HepG2 (cell line): ENCODE measurements around the gene FRAS1. TPM values are rescaled to one million over a fixed set of nuclear protein-coding genes. Genes with fewer than 3 reads are reported as not detected.
A peak's percentile ranks its signal among the peaks of the same experiment; 100 is the strongest.

Experiments
- ATAC-seq: fragments of 200-7000 bp; cut with Tn5 transposase; 3 replicates; pipeline ENCODE4 v1.9.1; 2020; ENCODE audit warnings: mild to moderate bottlenecking, moderate library complexity
- BruUV-seq: library from RNA; stranded (reverse); fragments of 400-500 nt; replicated peaks from 2 replicates; lab custom pipeline; 2021; lab: Mats Ljungman, UMichigan
- CTCF ChIA-PET: fragments of 300-600 bp; formaldehyde crosslinking; extraction: SDS; loops from one replicate; lab custom pipeline; 2021; ENCODE audit warnings: low total read pairs, inconsistent platforms, low intra/inter-chr PET ratio; lab: Yijun Ruan, JAX
- POLR2A ChIA-PET: fragments of 350-600 bp; sonication (Branson Sonifier 250); formaldehyde crosslinking; loops from one replicate; lab custom pipeline; 2020; ENCODE audit warnings: antibody characterized with exemption, inconsistent platforms; lab: Yijun Ruan, JAX
- DNase-seq: peaks from one replicate; pipeline ENCODE4 v3.0.0-alpha.2; 2015; ENCODE audit warnings: low spot score
- FAIRE-seq: peaks from 3 replicates; lab custom pipeline; 2011; peaks lifted over from hg19 to GRCh38; lab: Jason Lieb, UNC
- H2AFZ ChIP-seq: one replicate; pipeline ENCODE4 v1.6.1; 2011; ENCODE audit warnings: low read length, inconsistent platforms
- H3K27ac ChIP-seq: fragments of 300-600 bp; 3 replicates; pipeline ENCODE4 v1.8.0; 2011; ENCODE audit warnings: mixed run types, mild to moderate bottlenecking, mixed read lengths, low read length, inconsistent platforms; ENCODE audit not compliant: insufficient read depth; ENCODE audit errors: extremely low read length
- H3K27me3 ChIP-seq, 2 experiments: fragments of 200-600 bp in 1 of 2; 2 replicates in 1 of 2; 3 replicates in 1 of 2; pipeline versions ENCODE4 v1.6.0 to v1.8.0; 2011; ENCODE audit warnings: low read length in 2 of 2, mild to moderate bottlenecking in 2 of 2, moderate library complexity in 2 of 2, inconsistent platforms in 1 of 2; ENCODE audit not compliant: insufficient read depth in 2 of 2, control insufficient read depth in 1 of 2
- H3K36me3 ChIP-seq, 2 experiments: fragments of 200-600 bp in 1 of 2; replicated peaks in 1 of 2; 2 replicates in 1 of 2; 3 replicates in 1 of 2; pipeline versions ENCODE4 v1.5.1 to v1.8.0; 2011; ENCODE audit warnings: low read length in 2 of 2, inconsistent platforms in 1 of 2; ENCODE audit not compliant: insufficient read depth in 2 of 2, control insufficient read depth in 1 of 2
- H3K4me1 ChIP-seq: 2 replicates; pipeline ENCODE4 v1.5.1; 2012; ENCODE audit warnings: low read length, inconsistent platforms; ENCODE audit not compliant: insufficient read depth
- H3K4me2 ChIP-seq: 2 replicates; pipeline ENCODE4 v1.6.0; 2011; ENCODE audit warnings: low read depth, low read length, inconsistent platforms
- H3K4me3 ChIP-seq, 3 experiments: fragments of 200-600 bp in 1 of 3; sonication (generic), shearing (Covaris generic) in 1 of 3; replicated peaks in 1 of 3; 2 replicates each; pipeline ENCODE4 v1.5.1; 2011 to 2016; ENCODE audit warnings: low read length in 3 of 3, inconsistent platforms in 2 of 3, low read depth in 2 of 3, mild to moderate bottlenecking in 2 of 3, control low read depth in 1 of 3, mixed read lengths in 1 of 3; ENCODE audit not compliant: insufficient read depth in 1 of 3
- H3K79me2 ChIP-seq: one replicate; pipeline ENCODE4 v1.6.1; 2011; ENCODE audit warnings: low read length, inconsistent platforms; ENCODE audit not compliant: insufficient read depth
- H3K9ac ChIP-seq: 2 replicates; pipeline ENCODE4 v1.6.0; 2011; ENCODE audit warnings: mild to moderate bottlenecking, low read depth, low read length, inconsistent platforms; ENCODE audit not compliant: insufficient read depth
- H3K9me3 ChIP-seq: 2 replicates; pipeline ENCODE4 v1.5.1; 2012; ENCODE audit warnings: mild to moderate bottlenecking, low read length
- H4K20me1 ChIP-seq: 2 replicates; pipeline ENCODE4 v1.6.0; 2011; ENCODE audit warnings: inconsistent platforms, mild to moderate bottlenecking, low read length, moderate library complexity; ENCODE audit not compliant: insufficient read depth
- NFIC ChIP-seq: IDR thresholded peaks from 2 replicates; pipeline ENCODE4 v1.6.1; 2012; ENCODE audit warnings: mild to moderate bottlenecking, low read length, inconsistent platforms
- TCF7 ChIP-seq: sonication (generic); IDR thresholded peaks from 2 replicates; pipeline ENCODE4 v1.6.1; 2016; ENCODE audit warnings: antibody characterized with exemption, low read depth
- ZNF33A ChIP-seq: sonication (generic); formaldehyde crosslinking; IDR thresholded peaks from 2 replicates; pipeline ENCODE4 v1.5.1; 2020; ENCODE audit warnings: missing genetic modification reagents, mild to moderate bottlenecking, moderate library complexity, borderline replicate concordance
- ZNF430 ChIP-seq: sonication (generic); formaldehyde crosslinking; IDR thresholded peaks from 2 replicates; pipeline ENCODE4 v1.9.0; 2021; ENCODE audit warnings: mild to moderate bottlenecking, missing genetic modification reagents
- ZNF550 ChIP-seq: sonication (generic); formaldehyde crosslinking; IDR thresholded peaks from 2 replicates; pipeline ENCODE4 v1.4.0; 2020; ENCODE audit warnings: mild to moderate bottlenecking, missing genetic modification reagents, borderline replicate concordance
- WGBS: methylation state at CpG from one replicate; pipeline ENCODE4 v1.1.6; 2017; ENCODE audit warnings: low lambda C conversion rate; 5-methylcytosine and 5-hydroxymethylcytosine counted together
- in situ Hi-C: cut with HindIII; loops from 2 replicates; pipeline ENCODE4 v1.10.0; 2017; ENCODE audit warnings: low pct_unique_long_range_greater_than_20kb; ENCODE audit not compliant: extremely low pct_ligation_motif_present
- intact Hi-C: fragments of 100-400 bp; cut with micrococcal nuclease; formaldehyde crosslinking; loops from one replicate; pipeline ENCODE4 v1.10.0; 2022; ENCODE audit not compliant: unreplicated experiment
- polyA plus RNA-seq, 8 experiments: library from polyadenylated mRNA; depleted of rRNA in 3 of 8; stranded (reverse) in 7 of 8; unstranded in 1 of 8; fragments of >200 nt; fragmentation: Illumina TruSeq in 4 of 8; extraction: Trizol in 4 of 8; gene quantifications; 2 replicates each; pipeline versions ENCODE4 v1.2.1 to v1.2.3, GENCODE V29; 2011 to 2016; ENCODE audit warnings: low read depth in 4 of 8, missing spikeins in 1 of 8, mixed read lengths in 1 of 8; ENCODE audit not compliant: insufficient read depth in 1 of 8
- total RNA-seq, 5 experiments: library from RNA; depleted of rRNA; stranded (reverse); fragments of >200 nt; fragmentation: Illumina TruSeq; extraction: Trizol; gene quantifications; 2 replicates each; pipeline ENCODE4 v1.2.3, GENCODE V29; 2016; ENCODE audit warnings: low read depth in 1 of 5
- TF ChIP-seq, protein P1 (sequence below): IDR thresholded peaks from 2 replicates; pipeline ENCODE4 v1.6.1; 2016; ENCODE audit warnings: missing genetic modification reagents, missing compliant biosample characterization
- TF ChIP-seq, protein P2 (sequence below): sonication (generic); formaldehyde crosslinking; conservative IDR thresholded peaks from 2 replicates; pipeline ENCODE4 v1.8.1; 2023; ENCODE audit warnings: missing genetic modification reagents
- TF ChIP-seq, protein P3 (sequence below): sonication (generic); formaldehyde crosslinking; IDR thresholded peaks from 2 replicates; pipeline ENCODE4 v1.4.0; 2020; ENCODE audit warnings: missing genetic modification reagents, mild to moderate bottlenecking, borderline replicate concordance
- TF ChIP-seq, protein P4 (sequence below): sonication (generic); formaldehyde crosslinking; IDR thresholded peaks from 2 replicates; pipeline ENCODE4 v1.4.0; 2020; ENCODE audit warnings: missing genetic modification reagents, borderline replicate concordance

Gene FRAS1
- total and polyA plus RNA-seq, 2 of the 13 experiments (the other 11 are each of a cell fraction or from before 2014, with no cell fraction given), result 22.5 to 31.6 TPM

DNA sequence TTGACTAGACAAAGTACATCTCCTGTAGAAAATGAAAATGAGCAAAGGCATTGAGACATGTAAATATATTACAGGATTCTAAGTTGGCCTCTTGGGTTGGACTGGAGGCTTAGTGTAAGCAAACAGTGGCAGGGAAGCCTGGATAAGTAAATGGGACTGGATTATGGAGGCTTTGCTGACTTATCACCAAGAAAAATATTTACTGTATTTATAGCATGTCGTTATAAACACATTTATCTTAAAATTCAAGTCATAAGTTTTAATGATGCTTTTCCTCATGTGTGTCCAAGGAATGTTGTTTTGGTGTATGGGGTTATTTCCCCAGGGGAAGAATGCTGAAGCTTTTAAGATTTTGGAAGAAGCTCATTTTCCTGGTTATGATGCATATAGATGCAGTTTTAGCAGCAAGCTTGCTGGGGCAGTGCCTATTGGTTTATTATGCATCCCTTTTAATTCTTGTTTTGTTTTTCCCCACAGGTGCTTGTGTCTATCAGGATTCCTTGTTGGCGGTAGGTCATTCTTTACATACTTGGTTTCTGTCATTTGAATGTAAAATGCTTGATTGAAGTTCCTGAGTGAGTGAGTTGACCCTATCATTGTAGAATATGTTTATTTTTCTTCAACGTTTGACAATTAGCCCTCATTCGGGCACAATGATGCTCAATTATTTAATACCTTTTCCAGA is 8.5 kb downstream of the FRAS1 start:
- Histone ChIP-seq H3K4me1 (peaks cover 41% of the 10 kb centered on the region), H3K9ac (no peak overlapping the region), H3K27me3 (no peaks in the 10 kb centered on the region), H3K4me2 (no peak overlapping the region), H2AFZ (no peak overlapping the region), H4K20me1 (no peaks in the 10 kb centered on the region; the same call in 1 of the 2 replicates)
- in situ Hi-C loops, result no loop called here
- POLR2A ChIA-PET, result interaction anchor here (1.4 kb wide), 1 partner anchor 9 kb away, joined by 4 read pairs; the partner anchor contains the start of gene FRAS1
- BruUV-seq, result no TSS peak
- intact Hi-C loops, result no loop called here
- CTCF ChIA-PET, result no interaction called here
- no peak for FAIRE-seq
- WGBS, result 83% methylated on average over 4 of the region's 4 CpGs
- TF ChIP-seq, protein P1, sequence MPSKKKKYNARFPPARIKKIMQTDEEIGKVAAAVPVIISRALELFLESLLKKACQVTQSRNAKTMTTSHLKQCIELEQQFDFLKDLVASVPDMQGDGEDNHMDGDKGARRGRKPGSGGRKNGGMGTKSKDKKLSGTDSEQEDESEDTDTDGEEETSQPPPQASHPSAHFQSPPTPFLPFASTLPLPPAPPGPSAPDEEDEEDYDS (CRISPR knock-in tag), result no peak
- TF ChIP-seq ZNF430 (CRISPR knock-in tag) (no peak), TCF7 (no peak), ZNF33A (CRISPR knock-in tag) (no peak), ZNF550 (CRISPR knock-in tag) (no peak), NFIC (no peak)
- TF ChIP-seq, protein P2, sequence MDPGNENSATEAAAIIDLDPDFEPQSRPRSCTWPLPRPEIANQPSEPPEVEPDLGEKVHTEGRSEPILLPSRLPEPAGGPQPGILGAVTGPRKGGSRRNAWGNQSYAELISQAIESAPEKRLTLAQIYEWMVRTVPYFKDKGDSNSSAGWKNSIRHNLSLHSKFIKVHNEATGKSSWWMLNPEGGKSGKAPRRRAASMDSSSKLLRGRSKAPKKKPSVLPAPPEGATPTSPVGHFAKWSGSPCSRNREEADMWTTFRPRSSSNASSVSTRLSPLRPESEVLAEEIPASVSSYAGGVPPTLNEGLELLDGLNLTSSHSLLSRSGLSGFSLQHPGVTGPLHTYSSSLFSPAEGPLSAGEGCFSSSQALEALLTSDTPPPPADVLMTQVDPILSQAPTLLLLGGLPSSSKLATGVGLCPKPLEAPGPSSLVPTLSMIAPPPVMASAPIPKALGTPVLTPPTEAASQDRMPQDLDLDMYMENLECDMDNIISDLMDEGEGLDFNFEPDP (CRISPR knock-in tag), result no peak
- TF ChIP-seq, protein P3, sequence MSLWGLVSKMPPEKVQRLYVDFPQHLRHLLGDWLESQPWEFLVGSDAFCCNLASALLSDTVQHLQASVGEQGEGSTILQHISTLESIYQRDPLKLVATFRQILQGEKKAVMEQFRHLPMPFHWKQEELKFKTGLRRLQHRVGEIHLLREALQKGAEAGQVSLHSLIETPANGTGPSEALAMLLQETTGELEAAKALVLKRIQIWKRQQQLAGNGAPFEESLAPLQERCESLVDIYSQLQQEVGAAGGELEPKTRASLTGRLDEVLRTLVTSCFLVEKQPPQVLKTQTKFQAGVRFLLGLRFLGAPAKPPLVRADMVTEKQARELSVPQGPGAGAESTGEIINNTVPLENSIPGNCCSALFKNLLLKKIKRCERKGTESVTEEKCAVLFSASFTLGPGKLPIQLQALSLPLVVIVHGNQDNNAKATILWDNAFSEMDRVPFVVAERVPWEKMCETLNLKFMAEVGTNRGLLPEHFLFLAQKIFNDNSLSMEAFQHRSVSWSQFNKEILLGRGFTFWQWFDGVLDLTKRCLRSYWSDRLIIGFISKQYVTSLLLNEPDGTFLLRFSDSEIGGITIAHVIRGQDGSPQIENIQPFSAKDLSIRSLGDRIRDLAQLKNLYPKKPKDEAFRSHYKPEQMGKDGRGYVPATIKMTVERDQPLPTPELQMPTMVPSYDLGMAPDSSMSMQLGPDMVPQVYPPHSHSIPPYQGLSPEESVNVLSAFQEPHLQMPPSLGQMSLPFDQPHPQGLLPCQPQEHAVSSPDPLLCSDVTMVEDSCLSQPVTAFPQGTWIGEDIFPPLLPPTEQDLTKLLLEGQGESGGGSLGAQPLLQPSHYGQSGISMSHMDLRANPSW (CRISPR knock-in tag), result no peak
- TF ChIP-seq, protein P4, sequence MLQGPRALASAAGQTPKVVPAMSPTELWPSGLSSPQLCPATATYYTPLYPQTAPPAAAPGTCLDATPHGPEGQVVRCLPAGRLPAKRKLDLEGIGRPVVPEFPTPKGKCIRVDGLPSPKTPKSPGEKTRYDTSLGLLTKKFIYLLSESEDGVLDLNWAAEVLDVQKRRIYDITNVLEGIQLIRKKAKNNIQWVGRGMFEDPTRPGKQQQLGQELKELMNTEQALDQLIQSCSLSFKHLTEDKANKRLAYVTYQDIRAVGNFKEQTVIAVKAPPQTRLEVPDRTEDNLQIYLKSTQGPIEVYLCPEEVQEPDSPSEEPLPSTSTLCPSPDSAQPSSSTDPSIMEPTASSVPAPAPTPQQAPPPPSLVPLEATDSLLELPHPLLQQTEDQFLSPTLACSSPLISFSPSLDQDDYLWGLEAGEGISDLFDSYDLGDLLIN (CRISPR knock-in tag), result no peak
- TF ChIP-seq, all 625 proteins: peak for 0
- Histone ChIP-seq H3K27ac (no peak overlapping the region), H3K9me3 (no peaks in the 10 kb centered on the region), H3K4me3 (no peak overlapping the region), H3K36me3 (peaks cover 8 to 31% of the 10 kb centered on the region in 2 experiments), H3K79me2 (peaks cover 59% of the 10 kb centered on the region)
- DNase-seq, result peak; percentile 8
- ATAC-seq, result peak; percentile 38; the same call in 1 of the 3 replicates
